ENCODE results near the gene LRRC49.

LRRC49 gene

GRCh38 chr15:71048913-71049675 lies 156.5 kb downstream of the LRRC49 start:
- no peaks in the 10 kb centered on the region for H3K79me2 ChIP-seq (ENCODE audit: insufficient read depth, low read length)
- H3K36me3 ChIP-seq (ENCODE audit: insufficient read depth, low read length): no peaks in the 10 kb centered on the region
- H4K20me1 ChIP-seq (ENCODE audit: insufficient read depth, low read length, poor library complexity, severe bottlenecking): no peaks in the 10 kb centered on the region
- no peaks in the 10 kb centered on the region for H3F3A ChIP-seq (ENCODE audit: low read depth)
- H3K4me3 ChIP-seq (ENCODE audit: low read length, poor library complexity, severe bottlenecking): no peak overlapping the region
- no peaks in the 10 kb centered on the region for H3K27me3 ChIP-seq (ENCODE audit: insufficient read depth, low read length, poor library complexity, severe bottlenecking)
- no peak overlapping the region for H3K9ac ChIP-seq (ENCODE audit: low read depth, low read length, poor library complexity, severe bottlenecking)
- H2AFZ ChIP-seq (ENCODE audit: low read length): no peak overlapping the region
- no peaks in the 10 kb centered on the region for H3K9me3 ChIP-seq (ENCODE audit: insufficient read depth, low read depth, low read length)
- peaks cover 13% of the 10 kb centered on the region for H3K4me1 ChIP-seq (ENCODE audit: insufficient read depth, low read length, poor library complexity, severe bottlenecking)
- no peaks in the 10 kb centered on the region for H3K9me2 ChIP-seq (replicated peaks; ENCODE audit: low read depth, low read length)
- H3K4me2 ChIP-seq (ENCODE audit: low read depth, low read length, poor library complexity, severe bottlenecking): no peak overlapping the region
- TF ChIP-seq, protein P1, sequence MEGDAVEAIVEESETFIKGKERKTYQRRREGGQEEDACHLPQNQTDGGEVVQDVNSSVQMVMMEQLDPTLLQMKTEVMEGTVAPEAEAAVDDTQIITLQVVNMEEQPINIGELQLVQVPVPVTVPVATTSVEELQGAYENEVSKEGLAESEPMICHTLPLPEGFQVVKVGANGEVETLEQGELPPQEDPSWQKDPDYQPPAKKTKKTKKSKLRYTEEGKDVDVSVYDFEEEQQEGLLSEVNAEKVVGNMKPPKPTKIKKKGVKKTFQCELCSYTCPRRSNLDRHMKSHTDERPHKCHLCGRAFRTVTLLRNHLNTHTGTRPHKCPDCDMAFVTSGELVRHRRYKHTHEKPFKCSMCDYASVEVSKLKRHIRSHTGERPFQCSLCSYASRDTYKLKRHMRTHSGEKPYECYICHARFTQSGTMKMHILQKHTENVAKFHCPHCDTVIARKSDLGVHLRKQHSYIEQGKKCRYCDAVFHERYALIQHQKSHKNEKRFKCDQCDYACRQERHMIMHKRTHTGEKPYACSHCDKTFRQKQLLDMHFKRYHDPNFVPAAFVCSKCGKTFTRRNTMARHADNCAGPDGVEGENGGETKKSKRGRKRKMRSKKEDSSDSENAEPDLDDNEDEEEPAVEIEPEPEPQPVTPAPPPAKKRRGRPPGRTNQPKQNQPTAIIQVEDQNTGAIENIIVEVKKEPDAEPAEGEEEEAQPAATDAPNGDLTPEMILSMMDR (conservative IDR thresholded peaks at IDR 0.05; ENCODE audit: low read length): no peak
- no peak for TF ChIP-seq EZH2phosphoT487 (IDR thresholded peaks at IDR 0.05; ENCODE audit: borderline replicate concordance)

DNA sequence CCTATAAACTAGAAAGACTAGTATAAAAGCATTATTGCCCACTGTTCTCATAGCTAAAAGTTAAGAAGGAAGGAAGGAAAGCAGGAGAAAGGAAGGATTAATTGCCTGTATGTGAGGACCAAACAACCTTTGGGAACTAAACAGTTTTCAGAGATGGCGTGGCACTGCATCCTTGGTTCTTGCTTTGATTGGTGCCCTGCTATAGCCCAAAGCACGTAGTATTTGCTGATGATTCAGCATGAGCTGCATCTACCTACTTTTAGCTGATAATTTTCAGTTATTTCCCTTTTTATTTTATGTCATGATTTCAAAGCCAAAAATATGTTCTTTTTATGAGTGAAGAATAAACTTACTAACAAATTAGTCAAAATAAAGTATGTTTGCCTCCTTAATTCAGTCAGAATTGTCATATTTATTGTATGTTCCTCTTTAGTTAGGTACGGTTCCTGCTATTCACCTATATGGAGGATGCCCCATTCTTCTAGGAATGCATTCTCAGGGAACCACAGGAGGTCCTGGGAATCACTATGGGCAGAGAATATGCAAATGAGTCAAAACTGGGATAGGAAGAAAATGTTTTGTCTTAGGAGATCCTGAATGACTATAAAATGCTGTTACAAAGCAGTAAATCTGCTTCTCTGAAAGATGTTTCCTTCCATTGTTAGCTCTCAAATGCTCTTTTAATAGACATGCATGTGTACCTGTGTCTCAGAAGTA lies 157.2 kb downstream of the LRRC49 start:
- Histone ChIP-seq H3K79me2 (ENCODE audit: insufficient read depth, low read length) (no peaks in the 10 kb centered on the region), H3K9me3 (ENCODE audit: insufficient read depth, low read depth, low read length) (no peaks in the 10 kb centered on the region), H3F3A (ENCODE audit: low read depth) (no peaks in the 10 kb centered on the region), H3K36me3 (ENCODE audit: insufficient read depth, low read length) (no peaks in the 10 kb centered on the region), H3K4me2 (ENCODE audit: low read depth, low read length, poor library complexity, severe bottlenecking) (no peak overlapping the region), H4K20me1 (ENCODE audit: insufficient read depth, low read length, poor library complexity, severe bottlenecking) (no peaks in the 10 kb centered on the region), H3K27me3 (ENCODE audit: insufficient read depth, low read length, poor library complexity, severe bottlenecking) (no peaks in the 10 kb centered on the region), H3K4me3 (ENCODE audit: low read length, poor library complexity, severe bottlenecking) (no peak overlapping the region), H2AFZ (ENCODE audit: low read length) (no peak overlapping the region), H3K9me2 (replicated peaks; ENCODE audit: low read depth, low read length) (no peaks in the 10 kb centered on the region), H3K4me1 (ENCODE audit: insufficient read depth, low read length, poor library complexity, severe bottlenecking) (peaks cover 13% of the 10 kb centered on the region), H3K9ac (ENCODE audit: low read depth, low read length, poor library complexity, severe bottlenecking) (no peak overlapping the region)
- TF ChIP-seq, protein P1 (conservative IDR thresholded peaks at IDR 0.05; ENCODE audit: low read length): no peak
- TF ChIP-seq EZH2phosphoT487 (IDR thresholded peaks at IDR 0.05; ENCODE audit: borderline replicate concordance): no peak

GRCh38 chr15:71050461-71050860 lies 157.8 kb downstream of the LRRC49 start:
- H3K4me3 ChIP-seq (ENCODE audit: low read length, poor library complexity, severe bottlenecking): no peak overlapping the region
- no peaks in the 10 kb centered on the region for H4K20me1 ChIP-seq (ENCODE audit: insufficient read depth, low read length, poor library complexity, severe bottlenecking)
- H3K79me2 ChIP-seq (ENCODE audit: insufficient read depth, low read length): no peaks in the 10 kb centered on the region
- H3K9me3 ChIP-seq (ENCODE audit: insufficient read depth, low read depth, low read length): no peaks in the 10 kb centered on the region
- no peaks in the 10 kb centered on the region for H3F3A ChIP-seq (ENCODE audit: low read depth)
- no peak overlapping the region for H3K9ac ChIP-seq (ENCODE audit: low read depth, low read length, poor library complexity, severe bottlenecking)
- no peaks in the 10 kb centered on the region for H3K27me3 ChIP-seq (ENCODE audit: insufficient read depth, low read length, poor library complexity, severe bottlenecking)
- no peak overlapping the region for H3K4me2 ChIP-seq (ENCODE audit: low read depth, low read length, poor library complexity, severe bottlenecking)
- H2AFZ ChIP-seq (ENCODE audit: low read length): no peak overlapping the region
- H3K4me1 ChIP-seq (ENCODE audit: insufficient read depth, low read length, poor library complexity, severe bottlenecking): peaks cover 13% of the 10 kb centered on the region
- no peak for TF ChIP-seq EZH2phosphoT487 (IDR thresholded peaks at IDR 0.05; ENCODE audit: borderline replicate concordance)
- TF ChIP-seq, protein P1 (conservative IDR thresholded peaks at IDR 0.05; ENCODE audit: low read length): no peak
- H3K9me2 ChIP-seq (replicated peaks; ENCODE audit: low read depth, low read length): no peaks in the 10 kb centered on the region
- H3K36me3 ChIP-seq (ENCODE audit: insufficient read depth, low read length): no peaks in the 10 kb centered on the region

Data from Loucy (cell line).